GM18870 (cell line): Measurements from ENCODE around the gene RBX1.

Source experiments
- ATAC-seq: cut with Tn5 transposase; IDR thresholded peaks from one replicate; pipeline ENCODE4 v1.9.1; 2021; ENCODE audit warnings: moderate library complexity; ENCODE audit not compliant: unreplicated experiment

Gene RBX1

DNA sequence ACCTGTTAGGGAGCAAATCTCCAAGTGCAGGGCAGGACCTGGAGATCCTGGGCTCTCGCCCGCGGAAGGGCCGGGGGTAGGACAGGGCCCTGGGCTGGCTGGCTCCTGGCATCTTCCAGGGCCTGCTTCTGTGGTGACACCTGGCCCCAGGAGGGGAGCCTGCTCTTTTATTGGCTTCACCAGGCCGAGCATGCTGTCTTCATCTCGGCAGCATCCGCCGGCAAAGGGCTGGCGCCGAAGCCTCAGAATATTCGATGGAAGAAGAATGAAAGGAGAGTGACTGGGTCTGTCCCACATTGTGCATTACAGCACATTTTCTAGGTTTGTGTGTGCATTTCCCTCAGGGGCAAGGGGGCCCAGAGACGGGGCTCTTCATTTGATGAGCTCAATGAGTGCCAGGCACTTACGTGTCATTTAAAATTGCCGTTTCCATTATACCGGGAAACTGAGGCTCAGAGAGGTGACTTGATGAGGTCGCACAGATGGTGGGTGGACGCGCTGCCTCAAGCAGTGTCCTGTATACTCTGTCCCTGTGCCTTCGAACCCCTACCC, 70.0 kb downstream of the RBX1 start:
- ATAC-seq: no peak

- no peak for ATAC-seq
Measured at GRCh38 chr22:41021613-41022454, 70.7 kb downstream of the RBX1 start.

GRCh38 chr22:41022470-41023298, 71.5 kb downstream of the RBX1 start:
- no peak for ATAC-seq
